Measurements from ENCODE around the gene GPR37L1.
"Not testable (repeated sequence)": the region's sequence is repeated elsewhere in the genome, so short reads cannot be mapped to it uniquely, and the experiment has no call there.

The GPR37L1 gene

GRCh38 chr1:202155478-202156021 is 32.8 kb downstream of the GPR37L1 start:
- DNase-seq = no peak

- no peak for DNase-seq
Observed at GRCh38 chr1:202156590-202156989, 33.9 kb downstream of the GPR37L1 start.

DNA sequence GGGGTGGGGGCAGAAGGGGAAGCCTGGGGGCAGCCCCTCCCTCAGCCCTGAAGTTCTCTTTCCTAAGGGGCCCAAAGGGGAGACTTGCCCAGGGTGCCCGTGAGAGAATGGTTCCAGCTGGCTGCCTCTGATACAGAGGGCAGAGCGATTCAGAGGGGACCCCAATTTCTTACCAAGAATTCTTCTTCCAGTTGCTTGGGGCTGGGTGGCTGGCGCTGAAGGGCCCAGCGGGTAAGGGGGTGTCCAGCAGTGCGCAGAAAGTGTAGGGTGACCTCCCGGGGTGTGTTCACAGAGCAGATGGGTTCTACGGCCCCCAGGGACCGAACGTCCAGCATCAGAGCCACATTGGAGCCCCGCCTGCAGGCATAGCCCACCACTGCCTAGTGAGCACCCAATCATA is 35.2 kb downstream of the GPR37L1 start:
- DNase-seq = no peak

- peak; percentile 14 to 32 for DNase-seq
Observed at GRCh38 chr1:202158810-202159533, 36.3 kb downstream of the GPR37L1 start.

GRCh38 chr1:202159534-202160371 is 37.0 kb downstream of the GPR37L1 start:
- DNase-seq = peak in 1 of 2 experiments; percentile 27

DNA sequence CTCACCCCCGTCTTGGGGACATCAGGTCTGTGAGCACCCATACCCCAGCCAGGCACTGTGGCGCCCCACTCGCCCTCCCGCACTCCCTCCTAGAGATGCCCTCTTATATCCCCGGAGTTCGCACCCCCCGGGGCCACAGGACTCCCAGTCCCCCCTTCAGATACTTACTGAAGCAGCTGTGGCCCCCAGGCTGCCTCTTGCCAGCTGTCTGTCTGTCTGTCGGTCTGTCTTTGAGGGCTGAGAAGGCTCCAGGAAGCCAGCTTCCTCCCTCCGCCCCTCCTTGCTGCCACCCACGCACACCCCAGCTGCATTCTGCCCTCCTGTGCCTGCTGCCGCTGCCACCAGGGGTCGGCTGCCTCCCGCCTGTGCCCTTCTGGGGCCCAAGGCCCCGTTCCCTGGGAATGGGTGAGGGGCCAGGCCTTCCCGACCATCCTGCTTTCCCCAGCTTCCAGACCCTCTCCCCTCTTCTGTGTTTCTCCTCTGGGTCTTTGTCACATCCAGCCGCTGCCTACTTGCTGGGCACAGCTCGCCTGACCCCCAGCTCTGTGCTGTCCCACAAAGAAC is 37.7 kb downstream of the GPR37L1 start, which contains the start of gene PTPN7:
Gene PTPN7 (minus strand): TSS at position 226 of the 564 bp plus-strand sequence. CDS start 1,200 bp downstream, outside the sequence.
- peak; percentile 70 for DNase-seq

GRCh38 chr1:202161151-202162046 is 38.7 kb downstream of the GPR37L1 start:
- DNase-seq = no peak

GRCh38 chr1:202162047-202162417 is 39.3 kb downstream of the GPR37L1 start:
- DNase-seq = peak in 1 of 2 experiments; percentile 34

GRCh38 chr1:202162418-202163280 is 39.9 kb downstream of the GPR37L1 start:
- DNase-seq = peak; percentile 33 to 43

DNA sequence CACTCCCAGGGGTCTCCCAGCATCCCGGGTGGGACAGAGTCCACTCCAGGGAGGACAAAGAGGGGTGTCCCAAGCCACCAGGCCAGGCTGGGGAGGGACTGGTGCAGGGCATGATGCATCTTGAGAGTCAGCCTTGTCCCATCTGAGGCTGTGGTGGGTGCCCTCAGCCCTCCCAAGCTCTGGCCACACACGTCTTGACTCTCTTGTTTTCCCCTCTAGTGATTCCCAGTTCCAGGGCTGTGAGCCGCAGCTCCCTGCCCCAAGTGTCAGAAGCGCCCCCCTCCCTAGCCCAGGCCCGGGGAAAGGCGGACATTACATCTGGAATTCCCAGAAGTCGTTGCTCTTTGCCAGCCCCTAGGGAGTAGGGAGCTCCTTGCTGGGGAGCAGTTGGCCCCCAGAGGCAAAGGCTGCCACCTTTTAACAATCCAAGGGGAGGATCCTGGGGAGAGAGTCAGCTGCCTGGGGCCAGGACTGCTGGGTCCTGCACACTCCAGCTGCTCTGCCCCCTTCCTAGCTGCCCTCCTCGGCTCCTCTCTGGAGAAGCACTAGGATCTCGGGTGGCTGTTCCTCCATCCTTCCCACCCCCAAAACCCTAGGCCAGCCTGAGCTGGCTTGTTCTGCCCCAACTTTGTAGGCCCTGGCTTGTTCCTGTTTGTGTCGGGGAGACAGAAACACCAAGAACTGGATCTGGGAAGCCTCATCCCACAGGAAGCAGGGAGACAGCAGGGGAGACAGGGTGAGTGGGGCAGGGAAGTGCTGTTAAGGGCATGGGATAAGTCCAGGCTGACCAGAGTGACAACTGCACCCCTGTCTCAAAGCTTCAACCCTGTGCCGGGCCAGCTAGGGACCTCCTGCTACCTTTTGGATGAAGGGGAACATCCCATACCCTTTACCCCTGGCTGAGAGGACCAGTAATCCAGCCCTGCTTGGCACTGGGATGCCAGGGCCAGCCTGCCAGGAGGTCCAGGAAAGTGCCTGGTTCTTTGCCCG is 40.9 kb downstream of the GPR37L1 start:
- no peak for DNase-seq

- no peak for DNase-seq
Observed at GRCh38 chr1:202164271-202165037, 41.7 kb downstream of the GPR37L1 start.

GRCh38 chr1:202165267-202165941 is 42.7 kb downstream of the GPR37L1 start:
- DNase-seq = no peak

GRCh38 chr1:202165942-202166843 is 43.5 kb downstream of the GPR37L1 start:
- DNase-seq = no peak

- DNase-seq = not testable (repeated sequence)
Observed at GRCh38 chr1:202167054-202167453, 44.3 kb downstream of the GPR37L1 start.

GRCh38 chr1:202167708-202168415 is 45.1 kb downstream of the GPR37L1 start:
- DNase-seq = no peak

GRCh38 chr1:202168861-202169260 is 46.1 kb downstream of the GPR37L1 start:
- no peak for DNase-seq

DNA sequence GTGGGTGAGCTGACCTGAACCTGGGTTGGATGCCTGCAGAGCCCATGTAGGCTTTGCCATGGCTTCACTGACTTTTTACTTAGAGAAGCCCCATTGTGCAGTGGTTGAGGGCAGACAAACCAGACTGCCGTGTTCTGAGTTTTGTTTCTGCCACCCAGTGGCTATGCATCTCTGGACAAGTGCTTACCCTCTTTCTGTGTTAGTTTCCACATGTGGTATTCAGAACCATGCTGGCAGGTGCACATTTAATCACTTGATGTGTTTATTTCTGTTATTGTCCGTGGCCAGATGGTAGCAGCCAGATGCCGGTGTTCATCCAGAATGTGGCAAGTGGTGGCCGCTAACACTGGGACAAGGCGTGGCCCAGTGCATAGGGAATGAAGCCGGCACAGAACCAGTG is 48.0 kb downstream of the GPR37L1 start:
- no peak for DNase-seq

All from AML-193 (cell line).